Esophagus muscularis mucosa (tissue), 4 donors: ENCODE data around the gene MAT2A. TPM values are rescaled to one million over a fixed set of nuclear protein-coding genes. Genes with fewer than 3 reads are reported as not detected.
"Not testable (repeated sequence)": the region's sequence is repeated elsewhere in the genome, so short reads cannot be mapped to it uniquely, and the experiment has no call there.

ENCODE experiments used
- DNase-seq: peaks from one replicate; pipeline ENCODE4 v3.0.0-alpha.2; 2017; ENCODE audit errors: extremely low spot score
- H3K27ac ChIP-seq, 4 donors: fragments of 200-600 bp; sonication (generic); replicated peaks in 1 of 4; 1 replicate in 3 of 4; 2 replicates in 1 of 4; pipeline ENCODE4 v1.5.1; 2016 to 2019; ENCODE audit warnings: mild to moderate bottlenecking in 1 of 4
- H3K27me3 ChIP-seq, 4 donors: fragments of 200-600 bp; sonication (generic); one replicate each; pipeline versions ENCODE4 v1.5.1 to v1.6.0; 2016 to 2019
- H3K36me3 ChIP-seq, 4 donors: fragments of 200-600 bp; sonication (generic); one replicate each; pipeline ENCODE4 v1.5.1; 2016 to 2019
- H3K4me1 ChIP-seq, 4 donors: fragments of 200-600 bp; sonication (generic); one replicate each; pipeline ENCODE4 v1.5.1; 2016 to 2019
- H3K4me3 ChIP-seq, 4 donors: fragments of 200-600 bp; sonication (generic); 1 replicate in 2 of 4; 2 replicates in 2 of 4; pipeline ENCODE4 v1.5.1; 2016 to 2019; ENCODE audit warnings: mild to moderate bottlenecking in 4 of 4, moderate library complexity in 1 of 4
- H3K9me3 ChIP-seq, 4 donors: fragments of 200-600 bp; sonication (generic); 1 replicate in 3 of 4; 2 replicates in 1 of 4; pipeline ENCODE4 v1.5.1; 2016 to 2019
- EP300 ChIP-seq: sonication (generic); formaldehyde crosslinking; IDR thresholded peaks from one replicate; pipeline ENCODE4 v1.6.1; 2017; ENCODE audit warnings: antibody characterized with exemption
- POLR2A ChIP-seq: fragments of 450-650 bp; IDR thresholded peaks from one replicate; pipeline ENCODE4 v1.6.1; 2017; ENCODE audit warnings: antibody characterized with exemption, moderate library complexity, mild to moderate bottlenecking, low read depth
- POLR2AphosphoS5 ChIP-seq, 2 donors: sonication (generic); formaldehyde crosslinking; IDR thresholded peaks; one replicate each; pipeline ENCODE4 v1.6.1; 2017; ENCODE audit warnings: antibody characterized with exemption in 2 of 2
- WGBS: methylation state at CpG from one replicate; pipeline ENCODE4 v1.1.5; 2018; 5-methylcytosine and 5-hydroxymethylcytosine counted together
- intact Hi-C: fragments of 100-400 bp; cut with DNase I; formaldehyde crosslinking; loops from one replicate; pipeline ENCODE4 v1.15.1; 2023
- small RNA-seq, 3 donors: library from RNA; depleted of rRNA; stranded (forward); fragments of <200 nt; gene quantifications; one replicate each; pipeline ENCODE3, GENCODE V24; 2016
- total RNA-seq, 4 donors: library from RNA; depleted of rRNA; stranded (reverse); fragments of >200 nt; gene quantifications; one replicate each; pipeline versions ENCODE4 v1.1.0 to v1.2.1, GENCODE V29; 2016
- TF ChIP-seq, protein P1 (sequence below), 3 experiments: fragments of 200-600 bp in 2 of 3; fragments of 450-650 bp in 1 of 3; sonication (generic) in 2 of 3; IDR thresholded peaks; one replicate each; pipeline ENCODE4 v1.5.1; 2017 to 2019; ENCODE audit warnings: antibody characterized with exemption in 3 of 3, mild to moderate bottlenecking in 2 of 3, moderate library complexity in 1 of 3

The MAT2A gene
- total RNA-seq, 4 donors from 2014 or later, result 76.3 to 262 (median 102) TPM

DNA sequence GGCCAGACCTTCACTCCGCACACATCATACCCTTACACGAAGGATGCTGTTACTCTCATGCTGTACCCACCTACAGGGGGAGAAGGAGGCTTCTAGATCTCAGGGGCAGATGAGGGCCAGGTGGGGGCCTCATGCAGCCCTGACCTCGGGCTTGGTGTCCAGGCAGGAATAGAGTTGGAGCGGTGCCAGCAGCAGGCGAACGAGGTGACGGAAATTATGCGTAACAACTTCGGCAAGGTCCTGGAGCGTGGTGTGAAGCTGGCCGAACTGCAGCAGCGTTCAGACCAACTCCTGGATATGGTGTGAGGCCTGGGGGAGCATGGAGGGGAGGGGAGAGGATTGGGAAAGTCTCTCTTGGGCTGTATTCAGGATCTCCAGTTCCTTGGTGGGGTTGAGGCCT is 52.6 kb downstream of the MAT2A start:
- DNase-seq, result no peak
- H3K27ac ChIP-seq, result peak overlapping the region; percentile 59 to 91 (median 70)
- H3K36me3 ChIP-seq, result peaks cover 0 to 7% (median 3%) of the 10 kb centered on the region in 4 donors
- H3K4me1 ChIP-seq, result peaks cover 73 to 80% (median 75%) of the 10 kb centered on the region in 4 donors
- 90% methylated on average over 10 of the region's 12 CpGs for WGBS
- no peaks in the 10 kb centered on the region for H3K9me3 ChIP-seq
- intact Hi-C loops, result loop anchor here (5.0 kb wide), 1 partner anchor 44 kb away; no protein-coding TSS in a partner anchor
- H3K27me3 ChIP-seq, result no peaks in the 10 kb centered on the region
- H3K4me3 ChIP-seq, result no peak overlapping the region
- TF ChIP-seq, protein P1, sequence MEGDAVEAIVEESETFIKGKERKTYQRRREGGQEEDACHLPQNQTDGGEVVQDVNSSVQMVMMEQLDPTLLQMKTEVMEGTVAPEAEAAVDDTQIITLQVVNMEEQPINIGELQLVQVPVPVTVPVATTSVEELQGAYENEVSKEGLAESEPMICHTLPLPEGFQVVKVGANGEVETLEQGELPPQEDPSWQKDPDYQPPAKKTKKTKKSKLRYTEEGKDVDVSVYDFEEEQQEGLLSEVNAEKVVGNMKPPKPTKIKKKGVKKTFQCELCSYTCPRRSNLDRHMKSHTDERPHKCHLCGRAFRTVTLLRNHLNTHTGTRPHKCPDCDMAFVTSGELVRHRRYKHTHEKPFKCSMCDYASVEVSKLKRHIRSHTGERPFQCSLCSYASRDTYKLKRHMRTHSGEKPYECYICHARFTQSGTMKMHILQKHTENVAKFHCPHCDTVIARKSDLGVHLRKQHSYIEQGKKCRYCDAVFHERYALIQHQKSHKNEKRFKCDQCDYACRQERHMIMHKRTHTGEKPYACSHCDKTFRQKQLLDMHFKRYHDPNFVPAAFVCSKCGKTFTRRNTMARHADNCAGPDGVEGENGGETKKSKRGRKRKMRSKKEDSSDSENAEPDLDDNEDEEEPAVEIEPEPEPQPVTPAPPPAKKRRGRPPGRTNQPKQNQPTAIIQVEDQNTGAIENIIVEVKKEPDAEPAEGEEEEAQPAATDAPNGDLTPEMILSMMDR (IDR thresholded peaks at IDR 0.05), result no peak
- no peak for TF ChIP-seq POLR2A
- TF ChIP-seq EP300, result no peak
- no peak for TF ChIP-seq POLR2AphosphoS5 (IDR thresholded peaks at IDR 0.05)

DNA sequence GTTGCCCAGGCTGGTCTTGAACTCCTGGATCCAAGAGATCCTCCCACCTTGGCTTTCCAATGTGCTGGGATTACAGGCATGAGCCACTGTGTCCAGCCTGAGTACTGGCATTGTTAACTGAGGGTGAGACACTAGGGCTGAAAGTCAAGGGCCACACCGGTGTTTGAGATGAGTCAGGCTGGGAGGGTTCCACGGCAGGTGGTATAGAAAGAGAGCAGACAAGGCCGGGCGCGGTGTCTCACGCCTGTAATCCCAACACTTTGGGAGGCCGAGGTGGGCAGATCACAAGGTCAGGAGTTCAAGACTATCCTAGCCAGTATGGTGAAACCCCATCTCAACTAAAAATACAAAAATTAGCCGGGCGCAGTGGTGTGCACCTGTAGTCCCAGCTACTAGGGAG is 53.3 kb downstream of the MAT2A start:
- not testable (repeated sequence) for H3K9me3 ChIP-seq, H3K4me3 ChIP-seq, H3K27me3 ChIP-seq, DNase-seq
- H3K27ac ChIP-seq, result peak overlapping the region in 3 of 4 donors; percentile 66 to 91 (median 74)
- peaks cover 5 to 14% (median 10%) of the 10 kb centered on the region in 4 donors for H3K36me3 ChIP-seq
- intact Hi-C loops, result loop anchor here (5.0 kb wide), 1 partner anchor 45 kb away; no protein-coding TSS in a partner anchor
- peaks cover 73 to 80% (median 75%) of the 10 kb centered on the region in 4 donors for H3K4me1 ChIP-seq
- 98% methylated on average over 9 of the region's 9 CpGs for WGBS

DNA sequence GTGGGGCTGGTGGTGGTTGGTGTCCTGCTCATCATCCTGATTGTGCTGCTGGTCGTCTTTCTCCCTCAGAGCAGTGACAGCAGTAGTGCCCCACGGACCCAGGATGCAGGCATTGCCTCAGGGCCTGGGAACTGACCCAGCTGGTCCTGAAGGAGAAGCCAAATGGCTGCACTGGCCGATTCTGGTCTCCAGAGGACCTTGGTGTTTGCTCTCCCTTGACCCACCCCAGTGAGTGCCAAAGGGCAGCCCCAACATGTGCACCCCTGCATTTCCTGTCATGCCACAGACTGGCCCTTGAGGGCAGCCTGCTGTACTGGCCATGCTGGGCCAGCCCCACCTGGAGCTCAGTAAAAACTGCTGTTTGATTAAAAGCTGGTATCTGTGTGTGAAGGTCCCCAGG is 54.1 kb downstream of the MAT2A start:
- H3K36me3 ChIP-seq, result peaks cover 9 to 22% (median 17%) of the 10 kb centered on the region in 4 donors
- WGBS, result 63% methylated on average over 3 of the region's 3 CpGs
- no peaks in the 10 kb centered on the region for H3K9me3 ChIP-seq
- TF ChIP-seq POLR2A (no peak), EP300 (no peak), POLR2AphosphoS5 (IDR thresholded peaks at IDR 0.05) (no peak)
- TF ChIP-seq, protein P1 (IDR thresholded peaks at IDR 0.05), result no peak
- H3K4me3 ChIP-seq, result no peak overlapping the region
- intact Hi-C loops, result loop anchor here (5.0 kb wide), 1 partner anchor 46 kb away; no protein-coding TSS in a partner anchor
- H3K27ac ChIP-seq, result peak overlapping the region in 2 of 4 donors; percentile 5 to 7
- H3K27me3 ChIP-seq, result no peaks in the 10 kb centered on the region
- H3K4me1 ChIP-seq, result peaks cover 68 to 78% (median 72%) of the 10 kb centered on the region in 4 donors
- no peak for DNase-seq

Small RNAs within 50 kb of the gene (small RNA-seq; reads per million reads assigned to genes)
- gene RN7SL126P, result 0 reads per million in 3 donors

Other genes starting within 250 kb of the MAT2A start
- gene TGOLN2, start 211.2 kb upstream of the MAT2A start, total RNA-seq, result 100 to 1,000 TPM; 101 to 148 (median 136) TPM
- gene RETSAT, start 184.6 kb upstream of the MAT2A start, total RNA-seq, result 10 to 100 TPM; 34.3 to 63.7 (median 45.7) TPM
- 10 to 100 TPM; 17.4 to 21.5 (median 18.3) TPM for gene ELMOD3, start 184.4 kb upstream of the MAT2A start, total RNA-seq
- gene CAPG, start 128.8 kb upstream of the MAT2A start, total RNA-seq, result 10 to 100 TPM; 22.8 to 73.6 (median 30.8) TPM
- not detected for gene SH2D6, start 120.5 kb upstream of the MAT2A start, total RNA-seq
- 10 to 100 TPM; 15.0 to 25.3 (median 19.5) TPM for gene GGCX, start 22.3 kb downstream of the MAT2A start, total RNA-seq
- gene VAMP8, start 38.4 kb downstream of the MAT2A start, total RNA-seq, result 10 to 100 TPM in 2 of 4 donors, 1 to 10 TPM in 2; 4.8 to 15.6 (median 8.3) TPM
- 10 to 100 TPM; 35.6 to 50.7 (median 42.0) TPM for gene VAMP5, start 45.3 kb downstream of the MAT2A start, total RNA-seq
- 100 to 1,000 TPM; 133 to 142 (median 138) TPM for gene RNF181, start 56.6 kb downstream of the MAT2A start, total RNA-seq
- 10 to 100 TPM; 22.9 to 36.7 (median 27.5) TPM for gene TMEM150A, start 63.5 kb downstream of the MAT2A start, total RNA-seq
- gene C2orf68, start 72.9 kb downstream of the MAT2A start, total RNA-seq, result 10 to 100 TPM in 3 of 4 donors, 1 to 10 TPM in 1; 9.1 to 25.7 (median 16.7) TPM
- gene USP39, start 77.0 kb downstream of the MAT2A start, total RNA-seq, result 10 to 100 TPM; 50.2 to 62.7 (median 60.6) TPM
- 100 to 1,000 TPM in 1 of 4 donors, 10 to 100 TPM in 2, not detected in 1; 25.3 to 119 (median 26.6) TPM for gene SFTPB, start 129.0 kb downstream of the MAT2A start, total RNA-seq
- gene GNLY, start 155.2 kb downstream of the MAT2A start, total RNA-seq, result 1 to 10 TPM in 3 of 4 donors, under 1 TPM in 1; 0.84 to 3.5 (median 2.0) TPM
- gene ATOH8, start 214.8 kb downstream of the MAT2A start, total RNA-seq, result 100 to 1,000 TPM in 1 of 4 donors, 10 to 100 TPM in 3; 41.1 to 124 (median 62.5) TPM